ENCODE data around the gene TXLNG.

GRCh38 chrX:16796298-16796697 lies 10.0 kb downstream of the TXLNG start:
- TF ChIP-seq CTCF (IDR thresholded peaks at IDR 0.05) (no peak), POLR2A (IDR thresholded peaks at IDR 0.05) (no peak)

All from lower leg skin (tissue), 3 donors.